Measurements from ENCODE around the gene ASPDH.

ASPDH gene

DNA sequence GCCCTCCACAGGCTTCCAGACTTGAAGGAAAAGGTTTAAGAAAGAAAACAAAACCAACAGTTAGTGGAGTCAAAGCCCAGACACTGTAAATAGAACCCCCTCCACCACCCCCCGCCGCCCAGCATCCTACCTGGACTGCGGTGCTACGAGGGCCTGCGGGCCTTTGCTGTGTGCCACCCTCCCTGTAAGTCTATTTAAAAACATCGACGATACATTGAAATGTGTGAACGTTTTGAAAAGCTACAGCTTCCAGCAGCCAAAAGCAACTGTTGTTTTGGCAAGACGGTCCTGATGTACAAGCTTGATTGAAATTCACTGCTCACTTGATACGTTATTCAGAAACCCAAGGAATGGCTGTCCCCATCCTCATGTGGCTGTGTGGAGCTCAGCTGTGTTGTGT, 30.8 kb downstream of the ASPDH start:
- Histone ChIP-seq H3K27ac (ENCODE audit: low read length) (no peak overlapping the region), H3K4me3 (ENCODE audit: low read length) (no peak overlapping the region), H3K36me3 (replicated peaks; ENCODE audit: low read depth, low read length) (peaks cover 56% of the 10 kb centered on the region), H3K4me2 (ENCODE audit: low read length) (no peak overlapping the region), H2AFZ (ENCODE audit: low read depth, low read length) (no peak overlapping the region), H3K27me3 (ENCODE audit: low read depth, low read length) (peaks cover 7% of the 10 kb centered on the region; the same call in 1 of the 2 replicates), H3K4me1 (ENCODE audit: low read length) (peaks cover 7% of the 10 kb centered on the region), H4K20me1 (ENCODE audit: insufficient read depth, low read length) (peaks cover 10% of the 10 kb centered on the region), H3K9me3 (ENCODE audit: insufficient read depth, low read length) (no peaks in the 10 kb centered on the region), H3K79me2 (ENCODE audit: low read length) (peaks cover 22% of the 10 kb centered on the region), H3K9ac (ENCODE audit: low read length) (no peak overlapping the region)
- TF ChIP-seq EZH2phosphoT487 (IDR thresholded peaks at IDR 0.05; ENCODE audit: low read depth): no peak
- TF ChIP-seq, protein P1, sequence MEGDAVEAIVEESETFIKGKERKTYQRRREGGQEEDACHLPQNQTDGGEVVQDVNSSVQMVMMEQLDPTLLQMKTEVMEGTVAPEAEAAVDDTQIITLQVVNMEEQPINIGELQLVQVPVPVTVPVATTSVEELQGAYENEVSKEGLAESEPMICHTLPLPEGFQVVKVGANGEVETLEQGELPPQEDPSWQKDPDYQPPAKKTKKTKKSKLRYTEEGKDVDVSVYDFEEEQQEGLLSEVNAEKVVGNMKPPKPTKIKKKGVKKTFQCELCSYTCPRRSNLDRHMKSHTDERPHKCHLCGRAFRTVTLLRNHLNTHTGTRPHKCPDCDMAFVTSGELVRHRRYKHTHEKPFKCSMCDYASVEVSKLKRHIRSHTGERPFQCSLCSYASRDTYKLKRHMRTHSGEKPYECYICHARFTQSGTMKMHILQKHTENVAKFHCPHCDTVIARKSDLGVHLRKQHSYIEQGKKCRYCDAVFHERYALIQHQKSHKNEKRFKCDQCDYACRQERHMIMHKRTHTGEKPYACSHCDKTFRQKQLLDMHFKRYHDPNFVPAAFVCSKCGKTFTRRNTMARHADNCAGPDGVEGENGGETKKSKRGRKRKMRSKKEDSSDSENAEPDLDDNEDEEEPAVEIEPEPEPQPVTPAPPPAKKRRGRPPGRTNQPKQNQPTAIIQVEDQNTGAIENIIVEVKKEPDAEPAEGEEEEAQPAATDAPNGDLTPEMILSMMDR (IDR thresholded peaks at IDR 0.05; ENCODE audit: low read depth, low read length): no peak

DNA sequence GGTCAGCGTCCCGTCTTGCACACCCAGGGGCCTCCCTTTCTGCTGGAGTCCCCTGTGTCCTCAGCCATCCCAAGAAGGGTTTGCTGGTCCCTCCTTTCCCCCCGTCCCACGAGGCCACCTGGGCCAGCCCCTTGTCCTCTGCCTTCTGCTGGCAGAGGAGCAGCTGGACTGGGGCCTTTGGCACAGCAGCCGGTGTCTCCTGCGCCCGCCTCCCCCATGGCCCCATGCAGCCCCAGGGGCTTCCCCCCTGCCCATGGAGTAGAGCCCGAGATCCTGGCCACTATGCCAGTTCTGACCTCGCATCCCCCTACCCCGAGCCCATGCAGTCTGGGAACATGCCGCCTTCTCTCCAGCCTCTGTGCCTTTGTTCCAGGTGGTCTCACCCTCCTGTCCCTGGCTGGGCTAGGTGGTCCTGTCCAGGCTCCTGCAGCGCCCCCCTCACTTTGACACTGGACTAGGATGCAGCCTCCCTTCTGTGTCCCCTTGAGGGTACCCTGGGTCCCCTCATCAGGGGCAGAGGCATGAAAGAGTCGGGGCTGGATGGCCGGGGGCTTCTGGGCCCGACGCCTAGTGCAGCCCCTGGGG, 31.4 kb downstream of the ASPDH start:
- Histone ChIP-seq H3K4me3 (ENCODE audit: low read length) (no peak overlapping the region), H2AFZ (ENCODE audit: low read depth, low read length) (no peak overlapping the region), H3K4me2 (ENCODE audit: low read length) (no peak overlapping the region), H3K27me3 (ENCODE audit: low read depth, low read length) (peaks cover 4% of the 10 kb centered on the region; the same call in 1 of the 2 replicates), H3K4me1 (ENCODE audit: low read length) (peaks cover 12% of the 10 kb centered on the region), H4K20me1 (ENCODE audit: insufficient read depth, low read length) (peaks cover 14% of the 10 kb centered on the region), H3K9me3 (ENCODE audit: insufficient read depth, low read length) (no peaks in the 10 kb centered on the region), H3K9ac (ENCODE audit: low read length) (no peak overlapping the region), H3K79me2 (ENCODE audit: low read length) (peaks cover 28% of the 10 kb centered on the region), H3K36me3 (replicated peaks; ENCODE audit: low read depth, low read length) (peaks cover 58% of the 10 kb centered on the region), H3K27ac (ENCODE audit: low read length) (no peak overlapping the region)
- no peak for TF ChIP-seq EZH2phosphoT487 (IDR thresholded peaks at IDR 0.05; ENCODE audit: low read depth)
- TF ChIP-seq, protein P1 (IDR thresholded peaks at IDR 0.05; ENCODE audit: low read depth, low read length): no peak

DNA sequence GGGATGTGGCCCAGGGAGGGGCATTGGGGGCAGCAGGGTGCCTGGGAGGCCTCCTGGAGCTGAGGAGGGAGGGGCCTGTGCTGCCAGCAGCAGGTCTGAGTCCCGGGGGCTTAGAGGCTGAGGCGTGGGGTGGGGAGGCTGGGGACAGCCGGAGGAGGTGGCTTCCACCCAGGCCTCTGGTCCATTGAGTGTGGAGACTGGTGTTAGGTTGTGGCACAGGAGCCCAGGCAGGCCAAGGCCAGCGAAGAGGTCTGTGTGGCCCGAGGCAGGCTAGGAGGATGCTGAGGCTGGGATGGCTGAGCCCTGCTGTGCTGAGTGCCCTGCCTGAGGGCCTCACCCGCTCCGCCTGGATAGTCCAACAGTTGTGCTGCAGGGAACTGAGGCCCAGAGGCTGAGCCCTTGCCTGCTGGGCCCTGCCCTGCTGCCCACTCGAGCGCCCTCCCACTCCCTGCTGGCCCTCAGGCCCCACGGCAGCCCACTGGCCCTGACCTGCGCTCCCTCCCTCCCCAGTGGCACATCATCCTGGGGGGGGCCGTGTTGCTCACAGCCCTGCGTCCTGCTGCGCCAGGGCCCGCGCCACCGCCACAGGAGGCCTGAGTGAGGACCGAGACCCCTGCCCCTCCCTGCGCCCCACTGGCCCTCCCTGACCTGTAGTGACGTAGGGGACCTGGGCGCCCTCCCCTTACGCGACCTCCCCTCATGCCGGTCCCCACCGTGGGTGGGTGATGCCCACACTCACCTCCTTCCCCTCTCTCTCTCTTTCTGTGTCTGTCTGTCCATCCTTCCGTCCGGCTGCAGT, 32.2 kb downstream of the ASPDH start:
- no peak overlapping the region for H3K27ac ChIP-seq (ENCODE audit: low read length)
- peaks cover 36% of the 10 kb centered on the region for H3K79me2 ChIP-seq (ENCODE audit: low read length)
- H3K9ac ChIP-seq (ENCODE audit: low read length): no peak overlapping the region
- H3K4me1 ChIP-seq (ENCODE audit: low read length): peaks cover 15% of the 10 kb centered on the region
- H3K4me3 ChIP-seq (ENCODE audit: low read length): no peak overlapping the region
- no peak overlapping the region for H2AFZ ChIP-seq (ENCODE audit: low read depth, low read length)
- no peaks in the 10 kb centered on the region for H3K27me3 ChIP-seq (ENCODE audit: low read depth, low read length)
- H3K36me3 ChIP-seq (replicated peaks; ENCODE audit: low read depth, low read length): peaks cover 52% of the 10 kb centered on the region
- H3K9me3 ChIP-seq (ENCODE audit: insufficient read depth, low read length): no peaks in the 10 kb centered on the region
- TF ChIP-seq, protein P1 (IDR thresholded peaks at IDR 0.05; ENCODE audit: low read depth, low read length): no peak
- no peak for TF ChIP-seq EZH2phosphoT487 (IDR thresholded peaks at IDR 0.05; ENCODE audit: low read depth)
- H4K20me1 ChIP-seq (ENCODE audit: insufficient read depth, low read length): peaks cover 15% of the 10 kb centered on the region
- no peak overlapping the region for H3K4me2 ChIP-seq (ENCODE audit: low read length)

DNA sequence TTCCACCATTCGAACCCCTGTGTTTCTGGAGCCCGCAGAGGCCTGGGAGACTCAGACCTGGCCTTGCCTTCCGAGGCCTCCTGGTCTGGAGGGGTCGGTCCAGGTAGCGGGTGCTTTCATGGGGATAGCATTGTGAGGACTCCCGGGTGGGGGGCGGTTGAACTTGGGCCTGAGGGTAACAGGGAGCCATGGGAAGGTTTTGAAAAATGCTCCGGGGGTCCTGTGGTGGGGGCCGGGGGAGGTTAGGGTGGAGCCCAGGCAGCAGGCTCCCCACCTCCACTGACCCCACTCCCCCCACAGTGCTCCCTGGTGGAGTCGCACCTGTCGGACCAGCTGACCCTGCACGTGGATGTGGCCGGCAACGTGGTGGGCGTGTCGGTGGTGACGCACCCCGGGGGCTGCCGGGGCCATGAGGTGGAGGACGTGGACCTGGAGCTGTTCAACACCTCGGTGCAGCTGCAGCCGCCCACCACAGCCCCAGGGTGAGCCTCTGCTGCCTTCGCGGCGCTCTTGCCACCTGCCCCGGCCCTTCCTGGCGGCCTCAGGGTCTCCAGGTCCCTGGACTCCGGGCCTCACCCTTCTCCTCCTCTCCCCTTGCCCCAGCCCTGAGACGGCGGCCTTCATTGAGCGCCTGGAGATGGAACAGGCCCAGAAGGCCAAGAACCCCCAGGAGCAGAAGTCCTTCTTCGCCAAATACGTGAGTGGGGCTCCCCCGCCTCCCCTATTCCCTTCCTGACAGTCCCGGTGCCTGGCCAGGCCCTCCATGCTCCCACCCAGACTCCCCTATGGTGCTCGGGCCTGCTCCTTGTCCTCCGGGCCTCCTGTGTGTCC, 33.2 kb downstream of the ASPDH start:
- Histone ChIP-seq H3K4me1 (ENCODE audit: low read length) (peaks cover 18% of the 10 kb centered on the region), H3K9me3 (ENCODE audit: insufficient read depth, low read length) (no peaks in the 10 kb centered on the region), H4K20me1 (ENCODE audit: insufficient read depth, low read length) (peaks cover 15% of the 10 kb centered on the region), H3K9ac (ENCODE audit: low read length) (no peak overlapping the region), H3K4me2 (ENCODE audit: low read length) (no peak overlapping the region), H3K36me3 (replicated peaks; ENCODE audit: low read depth, low read length) (peaks cover 43% of the 10 kb centered on the region), H3K79me2 (ENCODE audit: low read length) (peaks cover 38% of the 10 kb centered on the region), H2AFZ (ENCODE audit: low read depth, low read length) (no peak overlapping the region), H3K27ac (ENCODE audit: low read length) (no peak overlapping the region), H3K27me3 (ENCODE audit: low read depth, low read length) (no peaks in the 10 kb centered on the region), H3K4me3 (ENCODE audit: low read length) (no peak overlapping the region)
- no peak for TF ChIP-seq EZH2phosphoT487 (IDR thresholded peaks at IDR 0.05; ENCODE audit: low read depth)
- TF ChIP-seq, protein P1 (IDR thresholded peaks at IDR 0.05; ENCODE audit: low read depth, low read length): no peak

All from OCI-LY3 (cell line).